SK-N-MC (cell line): ENCODE data around the gene EMP1.

ENCODE experiments used
- EZH2 ChIP-seq: fragments of 200-600 bp; sonication (generic); IDR thresholded peaks from one replicate; pipeline ENCODE4 v1.6.1; 2017; ENCODE audit warnings: antibody characterized with exemption
- POLR2AphosphoS5 ChIP-seq: IDR thresholded peaks from 2 replicates; pipeline ENCODE4 v1.6.1; 2012; ENCODE audit warnings: mild to moderate bottlenecking, low read depth, low read length, borderline replicate concordance

GRCh38 chr12:13195250-13195649, 1.3 kb upstream of the EMP1 start:
- TF ChIP-seq POLR2AphosphoS5 (no peak), EZH2 (no peak)
